H9 (cell line): ENCODE measurements around the gene NKD1. TPM values are rescaled to one million over a fixed set of nuclear protein-coding genes. Genes with fewer than 3 reads are reported as not detected.

Experiments used
- DNase-seq: peaks from one replicate; pipeline ENCODE4 v3.0.0-alpha.2; 2017
- H2AFZ ChIP-seq: one replicate; pipeline ENCODE4 v1.6.1; 2013; ENCODE audit warnings: mild to moderate bottlenecking, low read length, control low read depth, moderate library complexity
- H2AK5ac ChIP-seq: 2 replicates; pipeline ENCODE4 v1.6.1; 2013; ENCODE audit warnings: low read length, control low read depth, mixed read lengths; ENCODE audit not compliant: insufficient read length
- H2BK120ac ChIP-seq: one replicate; pipeline ENCODE4 v1.6.1; 2013; ENCODE audit warnings: low read depth, mild to moderate bottlenecking, low read length, control low read depth, inconsistent platforms; ENCODE audit not compliant: poor library complexity, severe bottlenecking
- H2BK12ac ChIP-seq: 2 replicates; pipeline ENCODE4 v1.6.1; 2013; ENCODE audit warnings: low read length, control low read depth, mixed read lengths, low read depth; ENCODE audit not compliant: insufficient read length
- H2BK15ac ChIP-seq: 2 replicates; pipeline ENCODE4 v1.6.1; 2013; ENCODE audit warnings: low read depth, low read length, control low read depth
- H2BK20ac ChIP-seq: one replicate; pipeline ENCODE4 v1.6.1; 2013; ENCODE audit warnings: low read depth, mild to moderate bottlenecking, low read length, control low read depth, inconsistent platforms; ENCODE audit not compliant: poor library complexity, severe bottlenecking
- H2BK5ac ChIP-seq: 2 replicates; pipeline ENCODE4 v1.6.1; 2013; ENCODE audit warnings: low read length, control low read depth, mixed read lengths; ENCODE audit not compliant: insufficient read length
- H3K14ac ChIP-seq: 2 replicates; pipeline ENCODE4 v1.6.1; 2013; ENCODE audit warnings: low read length, control low read depth; ENCODE audit not compliant: insufficient read depth
- H3K18ac ChIP-seq: 2 replicates; pipeline ENCODE4 v1.6.1; 2013; ENCODE audit warnings: low read depth, mild to moderate bottlenecking, mixed read lengths, low read length, control low read depth; ENCODE audit not compliant: insufficient read length
- H3K23ac ChIP-seq: 2 replicates; pipeline ENCODE4 v1.6.1; 2013; ENCODE audit warnings: low read length, control low read depth, mixed read lengths, low read depth; ENCODE audit not compliant: insufficient read length
- H3K23me2 ChIP-seq: 2 replicates; pipeline ENCODE4 v1.6.1; 2013; ENCODE audit warnings: low read depth, mild to moderate bottlenecking, mixed read lengths, low read length, control low read depth; ENCODE audit not compliant: insufficient read length, poor library complexity, severe bottlenecking
- H3K27ac ChIP-seq: 2 replicates; pipeline ENCODE4 v1.5.1; 2013; ENCODE audit warnings: low read length, control low read depth, mixed read lengths, low read depth; ENCODE audit not compliant: insufficient read length
- H3K27me3 ChIP-seq: 2 replicates; pipeline ENCODE4 v1.6.1; 2013; ENCODE audit warnings: low read length, control low read depth, inconsistent platforms; ENCODE audit not compliant: insufficient read depth
- H3K4ac ChIP-seq: 2 replicates; pipeline ENCODE4 v1.6.1; 2013; ENCODE audit warnings: low read depth, mild to moderate bottlenecking, control low read depth, inconsistent platforms, low read length, moderate library complexity
- H3K4me1 ChIP-seq: 2 replicates; pipeline ENCODE4 v1.6.1; 2013; ENCODE audit warnings: low read length, control low read depth, inconsistent platforms; ENCODE audit not compliant: insufficient read depth
- H3K4me2 ChIP-seq: 2 replicates; pipeline ENCODE4 v1.6.1; 2013; ENCODE audit warnings: low read length, control low read depth, mixed read lengths; ENCODE audit not compliant: insufficient read length, insufficient read depth
- H3K56ac ChIP-seq: 2 replicates; pipeline ENCODE4 v1.6.1; 2013; ENCODE audit warnings: low read depth, mild to moderate bottlenecking, mixed read lengths, low read length, control low read depth; ENCODE audit not compliant: insufficient read length
- H3K79me1 ChIP-seq: 2 replicates; pipeline ENCODE4 v1.6.1; 2013; ENCODE audit warnings: low read depth, mild to moderate bottlenecking, moderate library complexity, low read length, control low read depth, inconsistent platforms; ENCODE audit not compliant: insufficient read depth, poor library complexity, severe bottlenecking
- H3K79me2 ChIP-seq: 2 replicates; pipeline ENCODE4 v1.6.1; 2013; ENCODE audit warnings: low read length, control low read depth, inconsistent platforms; ENCODE audit not compliant: insufficient read depth
- H3K9ac ChIP-seq: 2 replicates; pipeline ENCODE4 v1.6.1; 2013; ENCODE audit warnings: low read length, control low read depth, mixed read lengths; ENCODE audit not compliant: insufficient read length; ENCODE audit errors: extremely low read depth
- H3K9me3 ChIP-seq: one replicate; pipeline ENCODE4 v1.6.1; 2013; ENCODE audit warnings: low read depth, low read length, inconsistent platforms; ENCODE audit not compliant: control insufficient read depth
- H3T11ph ChIP-seq: one replicate; pipeline ENCODE4 v1.6.1; 2013; ENCODE audit warnings: mild to moderate bottlenecking, low read length, control low read depth, inconsistent platforms
- H4K20me1 ChIP-seq: one replicate; pipeline ENCODE4 v1.6.1; 2013; ENCODE audit not compliant: control insufficient read depth, insufficient read length, insufficient read depth
- H4K5ac ChIP-seq: 2 replicates; pipeline ENCODE4 v1.6.1; 2013; ENCODE audit warnings: low read depth, mild to moderate bottlenecking, mixed read lengths, low read length, control low read depth; ENCODE audit not compliant: insufficient read length
- H4K8ac ChIP-seq: replicated peaks from 2 replicates; pipeline ENCODE4 v1.6.1; 2013; ENCODE audit warnings: low read length, control low read depth, mixed read lengths, low read depth; ENCODE audit not compliant: insufficient read length
- H4K91ac ChIP-seq: 2 replicates; pipeline ENCODE4 v1.6.1; 2013; ENCODE audit warnings: low read depth, mild to moderate bottlenecking, moderate library complexity, mixed read lengths, low read length, control low read depth; ENCODE audit not compliant: insufficient read length
- H3K27ac Mint-ChIP-seq, 3 experiments: 2 replicates in 2 of 3; 3 replicates in 1 of 3; pipeline ENCODE4 v1.8.0; 2020 to 2021; ENCODE audit warnings: mixed read lengths in 3 of 3, mild to moderate bottlenecking in 1 of 3, moderate library complexity in 1 of 3
- H3K27me3 Mint-ChIP-seq: 2 replicates; pipeline ENCODE4 v1.8.0; 2021; ENCODE audit warnings: low read depth, mild to moderate bottlenecking, moderate library complexity, mixed read lengths
- H3K36me3 Mint-ChIP-seq, 3 experiments: 2 replicates in 2 of 3; 3 replicates in 1 of 3; pipeline ENCODE4 v1.8.0; 2020 to 2021; ENCODE audit warnings: low read depth in 3 of 3, mixed read lengths in 3 of 3; ENCODE audit not compliant: insufficient read depth in 1 of 3
- H3K4me1 Mint-ChIP-seq, 2 experiments: 2 replicates each; pipeline ENCODE4 v1.8.0; 2020; ENCODE audit warnings: mixed read lengths in 2 of 2
- H3K4me3 Mint-ChIP-seq, 2 experiments: 2 replicates in 1 of 2; 3 replicates in 1 of 2; pipeline ENCODE4 v1.8.0; 2020 to 2021; ENCODE audit warnings: mild to moderate bottlenecking in 2 of 2, mixed read lengths in 2 of 2, moderate library complexity in 1 of 2
- H3K9me3 Mint-ChIP-seq, 2 experiments: 2 replicates in 1 of 2; 3 replicates in 1 of 2; pipeline ENCODE4 v1.8.0; 2020; ENCODE audit warnings: mild to moderate bottlenecking in 2 of 2, mixed read lengths in 2 of 2, moderate library complexity in 1 of 2
- WGBS: extraction: QIAGEN DNeasy Blood & Tissue Kit; methylation state at CpG from one replicate; pipeline ENCODE4 v1.1.7; 2013; ENCODE audit warnings: missing lambda C conversion rate, low lambda C conversion rate, mixed read lengths; ENCODE audit not compliant: insufficient read length; ENCODE audit errors: extremely low coverage; 5-methylcytosine and 5-hydroxymethylcytosine counted together
- total RNA-seq: library from RNA; stranded (reverse); gene quantifications from 2 replicates; pipeline ENCODE4 v1.2.1, GENCODE V29; 2021
- TF ChIP-seq, protein P1 (sequence below): fragments of 200-600 bp; sonication (generic); conservative IDR thresholded peaks from 3 replicates; pipeline ENCODE4 v1.8.0; 2021; ENCODE audit warnings: antibody characterized with exemption, mild to moderate bottlenecking

NKD1 gene
- total RNA-seq, 1 experiment from 2014 or later: 1.9 TPM

GRCh38 chr16:50622029-50622428 is 73.8 kb downstream of the NKD1 start:
- Histone ChIP-seq H4K8ac (no peak overlapping the region), H4K20me1 (no peaks in the 10 kb centered on the region), H2AK5ac (no peak overlapping the region), H3K14ac (no peak overlapping the region; the same call in 1 of the 2 replicates), H3T11ph (no peak overlapping the region), H4K91ac (no peak overlapping the region), H3K23ac (no peak overlapping the region), H3K9me3 (no peaks in the 10 kb centered on the region), H3K79me1 (no peaks in the 10 kb centered on the region), H2BK15ac (no peak overlapping the region), H3K79me2 (no peaks in the 10 kb centered on the region), H3K4ac (no peak overlapping the region), H3K9ac (no peak overlapping the region), H2BK20ac (no peak overlapping the region), H2BK120ac (no peak overlapping the region), H3K56ac (no peak overlapping the region), H2BK12ac (no peak overlapping the region), H3K23me2 (peaks cover 3% of the 10 kb centered on the region), H3K4me2 (no peak overlapping the region), H3K4me1 (no peaks in the 10 kb centered on the region), H4K5ac (no peak overlapping the region), H3K27ac (no peak overlapping the region), H2AFZ (no peak overlapping the region), H3K27me3 (no peaks in the 10 kb centered on the region), H3K18ac (no peak overlapping the region), H2BK5ac (no peak overlapping the region)
- H3K4me1 Mint-ChIP-seq: peaks cover 8 to 10% of the 10 kb centered on the region in 2 experiments; a peak in 3 of 4 replicates
- WGBS: no CpG with 5 or more reads among the region's 7 CpGs
- no peaks in the 10 kb centered on the region for H3K36me3 Mint-ChIP-seq
- no peak overlapping the region for H3K4me3 Mint-ChIP-seq
- no peaks in the 10 kb centered on the region for H3K9me3 Mint-ChIP-seq
- H3K27me3 Mint-ChIP-seq: peaks cover 2% of the 10 kb centered on the region
- no peak overlapping the region; a peak in 2 of 7 replicates for H3K27ac Mint-ChIP-seq
- TF ChIP-seq, protein P1, sequence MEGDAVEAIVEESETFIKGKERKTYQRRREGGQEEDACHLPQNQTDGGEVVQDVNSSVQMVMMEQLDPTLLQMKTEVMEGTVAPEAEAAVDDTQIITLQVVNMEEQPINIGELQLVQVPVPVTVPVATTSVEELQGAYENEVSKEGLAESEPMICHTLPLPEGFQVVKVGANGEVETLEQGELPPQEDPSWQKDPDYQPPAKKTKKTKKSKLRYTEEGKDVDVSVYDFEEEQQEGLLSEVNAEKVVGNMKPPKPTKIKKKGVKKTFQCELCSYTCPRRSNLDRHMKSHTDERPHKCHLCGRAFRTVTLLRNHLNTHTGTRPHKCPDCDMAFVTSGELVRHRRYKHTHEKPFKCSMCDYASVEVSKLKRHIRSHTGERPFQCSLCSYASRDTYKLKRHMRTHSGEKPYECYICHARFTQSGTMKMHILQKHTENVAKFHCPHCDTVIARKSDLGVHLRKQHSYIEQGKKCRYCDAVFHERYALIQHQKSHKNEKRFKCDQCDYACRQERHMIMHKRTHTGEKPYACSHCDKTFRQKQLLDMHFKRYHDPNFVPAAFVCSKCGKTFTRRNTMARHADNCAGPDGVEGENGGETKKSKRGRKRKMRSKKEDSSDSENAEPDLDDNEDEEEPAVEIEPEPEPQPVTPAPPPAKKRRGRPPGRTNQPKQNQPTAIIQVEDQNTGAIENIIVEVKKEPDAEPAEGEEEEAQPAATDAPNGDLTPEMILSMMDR: no peak
- no peak for DNase-seq
